SK-N-SH (cell line): Measurements from ENCODE around the gene ZNF391. TPM values are rescaled to one million over a fixed set of nuclear protein-coding genes. Genes with fewer than 3 reads are reported as not detected.
"Not testable (repeated sequence)": the region's sequence is repeated elsewhere in the genome, so short reads cannot be mapped to it uniquely, and the experiment has no call there.

Experiments used
- CTCF ChIA-PET: fragments of 300-600, 350-600 bp; formaldehyde crosslinking; extraction: SDS; loops from one replicate; lab custom pipeline; 2021; lab: Yijun Ruan, JAX
- POLR2A ChIA-PET: fragments of 350-600 bp; sonication (Branson Sonifier 250); formaldehyde crosslinking; extraction: SDS; loops from one replicate; lab custom pipeline; 2020; ENCODE audit warnings: antibody characterized with exemption, inconsistent platforms; lab: Yijun Ruan, JAX
- DNase-seq: peaks from one replicate; pipeline ENCODE4 v3.0.0; 2012
- H2AFZ ChIP-seq: fragments of 200-600 bp; sonication (generic); 2 replicates; pipeline ENCODE4 v1.8.1; 2016; ENCODE audit warnings: antibody characterized with exemption, mild to moderate bottlenecking, low read depth
- H3F3A ChIP-seq: fragments of 200-600 bp; sonication (generic); replicated peaks from 2 replicates; pipeline ENCODE3; 2016; ENCODE audit warnings: antibody characterized with exemption, mild to moderate bottlenecking; ENCODE audit not compliant: insufficient read depth
- H3K27ac ChIP-seq, 2 experiments: fragments of 200-500 bp in 1 of 2; fragments of 200-600 bp in 1 of 2; sonication (Bioruptor generic) in 1 of 2; sonication (generic), shearing (Covaris generic) in 1 of 2; 2 replicates each; pipeline versions ENCODE4 v1.5.1 to v1.6.1; 2014 to 2016; ENCODE audit warnings: low read depth in 2 of 2, inconsistent platforms in 1 of 2, low read length in 1 of 2, mild to moderate bottlenecking in 1 of 2, mixed read lengths in 1 of 2
- H3K27me3 ChIP-seq: fragments of 200-600 bp; sonication (generic), shearing (Covaris generic); 2 replicates; pipeline ENCODE4 v1.6.1; 2016; ENCODE audit warnings: mixed run types; ENCODE audit not compliant: insufficient read depth
- H3K36me3 ChIP-seq, 2 experiments: fragments of 200-500 bp in 1 of 2; fragments of 200-600 bp in 1 of 2; sonication (Bioruptor generic) in 1 of 2; sonication (generic) in 1 of 2; replicated peaks in 1 of 2; 2 replicates each; pipeline versions ENCODE3 to v1.5.1; 2014 to 2016; ENCODE audit warnings: low read length in 1 of 2, mild to moderate bottlenecking in 1 of 2; ENCODE audit not compliant: insufficient read depth in 2 of 2, control insufficient read depth in 1 of 2
- H3K4me1 ChIP-seq, 2 experiments: fragments of 200-500 bp in 1 of 2; fragments of 200-600 bp in 1 of 2; sonication (Bioruptor generic) in 1 of 2; sonication (generic), shearing (Covaris generic) in 1 of 2; 2 replicates each; pipeline versions ENCODE4 v1.5.1 to v1.6.1; 2014 to 2016; ENCODE audit warnings: low read depth in 1 of 2, low read length in 1 of 2, mixed run types in 1 of 2; ENCODE audit not compliant: insufficient read depth in 2 of 2, control insufficient read depth in 1 of 2
- H3K4me2 ChIP-seq: fragments of 200-600 bp; sonication (generic), shearing (Covaris generic); 2 replicates; pipeline ENCODE4 v1.6.1; 2017; ENCODE audit warnings: mixed run types
- H3K4me3 ChIP-seq, 2 experiments: fragments of 200-500 bp in 1 of 2; fragments of 200-600 bp in 1 of 2; sonication (Bioruptor generic) in 1 of 2; sonication (generic), shearing (Covaris generic) in 1 of 2; 2 replicates each; pipeline versions ENCODE4 v1.5.1 to v1.8.1; 2014 to 2016; ENCODE audit warnings: low read depth in 2 of 2, inconsistent platforms in 1 of 2, low read length in 1 of 2, mild to moderate bottlenecking in 1 of 2, mixed read lengths in 1 of 2, moderate library complexity in 1 of 2
- H3K79me2 ChIP-seq: fragments of 200-600 bp; sonication (generic); 2 replicates; pipeline ENCODE4 v1.8.1; 2017; ENCODE audit warnings: mild to moderate bottlenecking; ENCODE audit not compliant: insufficient read depth
- H3K9ac ChIP-seq: fragments of 200-600 bp; sonication (generic); 2 replicates; pipeline ENCODE4 v1.6.1; 2017; ENCODE audit warnings: mixed run types
- H3K9me2 ChIP-seq: fragments of 200-600 bp; sonication (generic); 2 replicates; pipeline ENCODE4 v1.6.1; 2017; ENCODE audit warnings: mixed run types
- H3K9me3 ChIP-seq: fragments of 200-600 bp; sonication (generic); 2 replicates; pipeline ENCODE4 v1.6.1; 2017; ENCODE audit warnings: mixed run types, mild to moderate bottlenecking, moderate library complexity
- H4K20me1 ChIP-seq: fragments of 200-600 bp; sonication (generic); 2 replicates; pipeline ENCODE4 v1.6.1; 2017; ENCODE audit warnings: mild to moderate bottlenecking, mixed run types; ENCODE audit not compliant: insufficient read depth
- CHD2 ChIP-seq: fragments of 150-350 bp; IDR thresholded peaks from 2 replicates; pipeline ENCODE4 v1.6.1; 2018; ENCODE audit warnings: low read length; ENCODE audit not compliant: partially characterized antibody
- CTCF ChIP-seq: fragments of 200-600 bp; sonication (generic); IDR thresholded peaks from 2 replicates; pipeline ENCODE4 v1.6.1; 2017; ENCODE audit warnings: antibody characterized with exemption, mild to moderate bottlenecking, moderate library complexity
- FOSL2 ChIP-seq: IDR thresholded peaks from 2 replicates; pipeline ENCODE4 v1.4.0; 2012; ENCODE audit warnings: low read depth, mild to moderate bottlenecking, moderate library complexity, borderline replicate concordance
- FOXJ3 ChIP-seq: sonication (generic); formaldehyde crosslinking; IDR thresholded peaks from 2 replicates; pipeline ENCODE4 v1.5.1; 2020; ENCODE audit warnings: mild to moderate bottlenecking, missing genetic modification reagents
- FOXM1 ChIP-seq: IDR thresholded peaks from 2 replicates; pipeline ENCODE4 v1.4.0; 2012; ENCODE audit warnings: low read depth, mild to moderate bottlenecking
- GATA2 ChIP-seq: sonication (generic); formaldehyde crosslinking; IDR thresholded peaks from 2 replicates; pipeline ENCODE4 v1.5.0; 2020; ENCODE audit warnings: mild to moderate bottlenecking, missing genetic modification reagents
- JUND ChIP-seq: IDR thresholded peaks from 2 replicates; pipeline ENCODE4 v1.4.0; 2012
- MAX ChIP-seq: IDR thresholded peaks from 2 replicates; pipeline ENCODE4 v1.4.0; 2012; ENCODE audit warnings: low read depth
- MEF2A ChIP-seq: IDR thresholded peaks from 2 replicates; pipeline ENCODE4 v1.4.0; 2012; ENCODE audit warnings: low read depth, borderline replicate concordance
- MXI1 ChIP-seq: IDR thresholded peaks from 2 replicates; pipeline ENCODE4 v1.6.1; 2012; ENCODE audit warnings: mild to moderate bottlenecking, low read depth, low read length, improper control_type of control experiment
- RAD21 ChIP-seq: IDR thresholded peaks from 2 replicates; pipeline ENCODE4 v1.6.1; 2012; ENCODE audit warnings: mild to moderate bottlenecking, low read length
- RXRA ChIP-seq: IDR thresholded peaks from 2 replicates; pipeline ENCODE4 v1.4.0; 2012; ENCODE audit warnings: low read depth, mild to moderate bottlenecking, borderline replicate concordance
- TAF1 ChIP-seq: IDR thresholded peaks from 2 replicates; pipeline ENCODE4 v1.6.1; 2012; ENCODE audit warnings: low read depth, mild to moderate bottlenecking, low read length, moderate library complexity, borderline replicate concordance
- TCF12 ChIP-seq: IDR thresholded peaks from 2 replicates; pipeline ENCODE4 v1.4.0; 2012
- WGBS: methylation state at CpG from one replicate; pipeline ENCODE4 v1.1.6; 2017; ENCODE audit warnings: low lambda C conversion rate; 5-methylcytosine and 5-hydroxymethylcytosine counted together
- polyA plus RNA-seq, 3 experiments: library from polyadenylated mRNA; depleted of rRNA; stranded (reverse); fragments of >200 nt; gene quantifications; 2 replicates each; pipeline ENCODE4 v1.2.3, GENCODE V29; 2012
- TF ChIP-seq, protein P1 (sequence below): IDR thresholded peaks from 2 replicates; pipeline ENCODE4 v1.4.0; 2012; ENCODE audit warnings: low read depth, borderline replicate concordance
- TF ChIP-seq, protein P2 (sequence below): IDR thresholded peaks from 2 replicates; pipeline ENCODE4 v1.4.0; 2012; ENCODE audit warnings: low read depth, borderline replicate concordance

Gene ZNF391
- polyA plus RNA-seq, 1 of the 3 experiments (the other 2 are of a cell fraction) = 0.77 TPM

DNA sequence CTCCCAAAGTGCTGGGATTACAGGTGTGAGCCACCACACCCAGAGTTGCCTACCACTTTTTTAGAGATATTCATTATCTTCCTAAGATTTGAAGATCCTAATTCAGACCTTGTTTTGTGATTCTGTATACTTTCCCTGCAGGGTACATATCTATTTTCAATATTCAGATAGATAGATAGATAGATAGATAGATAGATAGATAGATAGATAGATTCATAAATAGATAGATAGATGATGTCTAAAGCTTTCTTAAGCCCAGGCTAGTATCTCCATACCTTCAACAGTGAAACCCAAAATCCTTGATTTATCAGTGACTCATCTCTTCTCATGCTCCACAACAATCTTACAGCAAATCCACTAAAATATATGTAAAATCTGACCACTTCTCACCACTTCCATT lies 30.8 kb downstream of the ZNF391 start:
- Histone ChIP-seq H3K4me3 (no peak overlapping the region), H3K4me1 (no peaks in the 10 kb centered on the region), H3K4me2 (no peak overlapping the region), H3K27me3 (no peaks in the 10 kb centered on the region), H3K9ac (no peak overlapping the region), H3K79me2 (no peaks in the 10 kb centered on the region), H4K20me1 (no peaks in the 10 kb centered on the region), H3K9me2 (no peaks in the 10 kb centered on the region), H3K27ac (no peak overlapping the region), H3K36me3 (no peaks in the 10 kb centered on the region), H2AFZ (no peak overlapping the region), H3F3A (no peaks in the 10 kb centered on the region), H3K9me3 (no peaks in the 10 kb centered on the region)
- CTCF ChIA-PET = interaction anchor here (0.6 kb wide), 1 partner anchor 84 kb away, joined by 3 read pairs; no protein-coding TSS in a partner anchor
- no peak for DNase-seq
- POLR2A ChIA-PET = no interaction called here
- TF ChIP-seq TAF1 (no peak), FOXM1 (no peak), CTCF (no peak)

GRCh38 chr6:27422651-27423332 lies 34.2 kb downstream of the ZNF391 start:
- no peaks in the 10 kb centered on the region for H3K79me2 ChIP-seq
- ChIA-PET POLR2A (no interaction called here), CTCF (no interaction called here)
- no peak overlapping the region for H3K4me2 ChIP-seq
- no peak for DNase-seq
- H3K27ac ChIP-seq = no peak overlapping the region
- 67% methylated on average over 31 of the region's 32 CpGs for WGBS
- no peak overlapping the region for H3K9ac ChIP-seq
- no peaks in the 10 kb centered on the region for H4K20me1 ChIP-seq
- no peaks in the 10 kb centered on the region for H3F3A ChIP-seq
- H2AFZ ChIP-seq = no peak overlapping the region
- no peak for TF ChIP-seq MAX
- no peak for TF ChIP-seq GATA2 (CRISPR knock-in tag)
- no peak for TF ChIP-seq FOXM1
- TF ChIP-seq, protein P1, sequence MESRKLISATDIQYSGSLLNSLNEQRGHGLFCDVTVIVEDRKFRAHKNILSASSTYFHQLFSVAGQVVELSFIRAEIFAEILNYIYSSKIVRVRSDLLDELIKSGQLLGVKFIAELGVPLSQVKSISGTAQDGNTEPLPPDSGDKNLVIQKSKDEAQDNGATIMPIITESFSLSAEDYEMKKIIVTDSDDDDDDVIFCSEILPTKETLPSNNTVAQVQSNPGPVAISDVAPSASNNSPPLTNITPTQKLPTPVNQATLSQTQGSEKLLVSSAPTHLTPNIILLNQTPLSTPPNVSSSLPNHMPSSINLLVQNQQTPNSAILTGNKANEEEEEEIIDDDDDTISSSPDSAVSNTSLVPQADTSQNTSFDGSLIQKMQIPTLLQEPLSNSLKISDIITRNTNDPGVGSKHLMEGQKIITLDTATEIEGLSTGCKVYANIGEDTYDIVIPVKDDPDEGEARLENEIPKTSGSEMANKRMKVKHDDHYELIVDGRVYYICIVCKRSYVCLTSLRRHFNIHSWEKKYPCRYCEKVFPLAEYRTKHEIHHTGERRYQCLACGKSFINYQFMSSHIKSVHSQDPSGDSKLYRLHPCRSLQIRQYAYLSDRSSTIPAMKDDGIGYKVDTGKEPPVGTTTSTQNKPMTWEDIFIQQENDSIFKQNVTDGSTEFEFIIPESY = no peak
- TF ChIP-seq FOSL2 = no peak
- TF ChIP-seq, protein P2, sequence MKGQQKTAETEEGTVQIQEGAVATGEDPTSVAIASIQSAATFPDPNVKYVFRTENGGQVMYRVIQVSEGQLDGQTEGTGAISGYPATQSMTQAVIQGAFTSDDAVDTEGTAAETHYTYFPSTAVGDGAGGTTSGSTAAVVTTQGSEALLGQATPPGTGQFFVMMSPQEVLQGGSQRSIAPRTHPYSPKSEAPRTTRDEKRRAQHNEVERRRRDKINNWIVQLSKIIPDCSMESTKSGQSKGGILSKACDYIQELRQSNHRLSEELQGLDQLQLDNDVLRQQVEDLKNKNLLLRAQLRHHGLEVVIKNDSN = no peak
- TF ChIP-seq FOXJ3 (CRISPR knock-in tag) = no peak
- no peak for TF ChIP-seq RXRA
- TF ChIP-seq MEF2A = no peak
- TF ChIP-seq RAD21 = no peak
- TF ChIP-seq MXI1 = no peak
- TF ChIP-seq TCF12 = no peak
- no peak for TF ChIP-seq JUND
- no peak for TF ChIP-seq CHD2
- no peaks in the 10 kb centered on the region for H3K4me1 ChIP-seq
- no peaks in the 10 kb centered on the region for H3K27me3 ChIP-seq
- no peaks in the 10 kb centered on the region for H3K36me3 ChIP-seq
- H3K9me3 ChIP-seq = no peaks in the 10 kb centered on the region
- no peak overlapping the region for H3K4me3 ChIP-seq
- no peaks in the 10 kb centered on the region for H3K9me2 ChIP-seq

DNA sequence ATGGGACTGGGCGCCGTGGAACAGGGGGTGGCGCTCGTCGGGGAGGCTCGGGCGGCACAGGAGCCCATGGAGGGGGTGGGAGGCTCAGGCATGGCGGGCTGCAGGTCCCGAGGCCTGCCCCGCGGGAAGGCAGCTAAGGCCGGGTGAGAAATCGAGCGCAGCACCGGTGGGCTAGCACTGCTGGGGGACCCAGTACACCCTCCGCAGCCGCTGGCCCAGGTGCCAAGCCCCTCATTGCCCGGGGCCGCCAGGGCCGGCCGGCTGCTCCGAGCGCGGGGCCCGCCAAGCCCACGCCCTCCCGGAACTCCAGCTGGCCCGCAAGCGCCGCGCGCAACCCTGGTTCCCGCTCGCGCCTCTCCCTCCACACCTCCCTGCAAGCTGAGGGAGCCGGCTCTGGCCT lies 36.3 kb downstream of the ZNF391 start:
- H3K36me3 ChIP-seq, H3K9me3 ChIP-seq, H3K4me2 ChIP-seq, H3K27me3 ChIP-seq, H3K4me3 ChIP-seq, H3F3A ChIP-seq, DNase-seq, H3K9ac ChIP-seq, H2AFZ ChIP-seq, H3K79me2 ChIP-seq, H4K20me1 ChIP-seq, H3K9me2 ChIP-seq, H3K4me1 ChIP-seq, CTCF ChIA-PET, POLR2A ChIA-PET, H3K27ac ChIP-seq: not testable (repeated sequence)
- WGBS = 54% methylated on average over 12 of the region's 36 CpGs
